PFSK-1 (cell line): ENCODE data around the gene SMOC2.

Experiments
- FOXP2 ChIP-seq: optimal IDR thresholded peaks from 2 replicates; pipeline ENCODE3; 2011; ENCODE audit warnings: borderline replicate concordance, control low read depth, inconsistent platforms; ENCODE audit not compliant: insufficient read depth; ENCODE audit errors: extremely low read length, extremely low read depth
- POLR2AphosphoS5 ChIP-seq: IDR thresholded peaks from 2 replicates; pipeline ENCODE4 v1.6.1; 2012; ENCODE audit warnings: low read depth, mild to moderate bottlenecking, control low read depth, low read length, moderate library complexity
- SIN3A ChIP-seq: IDR thresholded peaks from 2 replicates; pipeline ENCODE4 v1.6.1; 2012; ENCODE audit warnings: mild to moderate bottlenecking, low read length, moderate library complexity, borderline replicate concordance; ENCODE audit not compliant: insufficient read depth
- TAF1 ChIP-seq: IDR thresholded peaks from 2 replicates; pipeline ENCODE4 v1.6.1; 2012; ENCODE audit warnings: low read length, control low read depth, borderline replicate concordance; ENCODE audit not compliant: insufficient read depth
- TF ChIP-seq, protein P1 (sequence below), 2 experiments: IDR thresholded peaks; 2 replicates each; pipeline versions ENCODE4 v1.6.1 to v1.8.0; 2011 to 2012; ENCODE audit warnings: low read depth in 2 of 2, low read length in 2 of 2, control low read depth in 1 of 2, inconsistent platforms in 1 of 2, mild to moderate bottlenecking in 1 of 2, moderate library complexity in 1 of 2; ENCODE audit not compliant: insufficient read depth in 1 of 2

SMOC2 gene

DNA sequence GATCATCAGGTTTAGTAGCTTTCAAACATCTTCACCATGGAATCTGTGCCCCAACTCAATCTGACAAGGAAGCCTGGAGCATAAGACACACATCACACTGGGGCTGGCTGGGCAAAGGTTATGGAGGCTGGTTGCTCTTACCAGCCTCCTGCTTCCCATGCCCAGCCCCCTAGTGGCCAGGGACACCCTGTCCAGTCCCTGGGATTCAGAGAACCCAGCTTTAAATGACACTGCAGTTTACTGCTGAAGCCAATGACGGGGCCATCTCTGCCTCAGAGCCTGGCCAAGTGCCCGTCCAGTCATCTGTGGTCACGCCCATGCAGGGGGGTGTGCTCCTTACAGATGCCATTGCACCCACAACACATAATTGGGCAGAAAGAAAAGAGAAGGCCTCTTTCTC lies 272.9 kb downstream of the SMOC2 start:
- TF ChIP-seq, protein P1, sequence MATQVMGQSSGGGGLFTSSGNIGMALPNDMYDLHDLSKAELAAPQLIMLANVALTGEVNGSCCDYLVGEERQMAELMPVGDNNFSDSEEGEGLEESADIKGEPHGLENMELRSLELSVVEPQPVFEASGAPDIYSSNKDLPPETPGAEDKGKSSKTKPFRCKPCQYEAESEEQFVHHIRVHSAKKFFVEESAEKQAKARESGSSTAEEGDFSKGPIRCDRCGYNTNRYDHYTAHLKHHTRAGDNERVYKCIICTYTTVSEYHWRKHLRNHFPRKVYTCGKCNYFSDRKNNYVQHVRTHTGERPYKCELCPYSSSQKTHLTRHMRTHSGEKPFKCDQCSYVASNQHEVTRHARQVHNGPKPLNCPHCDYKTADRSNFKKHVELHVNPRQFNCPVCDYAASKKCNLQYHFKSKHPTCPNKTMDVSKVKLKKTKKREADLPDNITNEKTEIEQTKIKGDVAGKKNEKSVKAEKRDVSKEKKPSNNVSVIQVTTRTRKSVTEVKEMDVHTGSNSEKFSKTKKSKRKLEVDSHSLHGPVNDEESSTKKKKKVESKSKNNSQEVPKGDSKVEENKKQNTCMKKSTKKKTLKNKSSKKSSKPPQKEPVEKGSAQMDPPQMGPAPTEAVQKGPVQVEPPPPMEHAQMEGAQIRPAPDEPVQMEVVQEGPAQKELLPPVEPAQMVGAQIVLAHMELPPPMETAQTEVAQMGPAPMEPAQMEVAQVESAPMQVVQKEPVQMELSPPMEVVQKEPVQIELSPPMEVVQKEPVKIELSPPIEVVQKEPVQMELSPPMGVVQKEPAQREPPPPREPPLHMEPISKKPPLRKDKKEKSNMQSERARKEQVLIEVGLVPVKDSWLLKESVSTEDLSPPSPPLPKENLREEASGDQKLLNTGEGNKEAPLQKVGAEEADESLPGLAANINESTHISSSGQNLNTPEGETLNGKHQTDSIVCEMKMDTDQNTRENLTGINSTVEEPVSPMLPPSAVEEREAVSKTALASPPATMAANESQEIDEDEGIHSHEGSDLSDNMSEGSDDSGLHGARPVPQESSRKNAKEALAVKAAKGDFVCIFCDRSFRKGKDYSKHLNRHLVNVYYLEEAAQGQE (IDR thresholded peaks at IDR 0.05; ENCODE audit: insufficient read depth in 1 of 2, low read depth in 2 of 2, low read length in 2 of 2), result no peak
- no peak for TF ChIP-seq TAF1
- no peak for TF ChIP-seq POLR2AphosphoS5
- TF ChIP-seq SIN3A, result no peak
- TF ChIP-seq FOXP2, result no peak

DNA sequence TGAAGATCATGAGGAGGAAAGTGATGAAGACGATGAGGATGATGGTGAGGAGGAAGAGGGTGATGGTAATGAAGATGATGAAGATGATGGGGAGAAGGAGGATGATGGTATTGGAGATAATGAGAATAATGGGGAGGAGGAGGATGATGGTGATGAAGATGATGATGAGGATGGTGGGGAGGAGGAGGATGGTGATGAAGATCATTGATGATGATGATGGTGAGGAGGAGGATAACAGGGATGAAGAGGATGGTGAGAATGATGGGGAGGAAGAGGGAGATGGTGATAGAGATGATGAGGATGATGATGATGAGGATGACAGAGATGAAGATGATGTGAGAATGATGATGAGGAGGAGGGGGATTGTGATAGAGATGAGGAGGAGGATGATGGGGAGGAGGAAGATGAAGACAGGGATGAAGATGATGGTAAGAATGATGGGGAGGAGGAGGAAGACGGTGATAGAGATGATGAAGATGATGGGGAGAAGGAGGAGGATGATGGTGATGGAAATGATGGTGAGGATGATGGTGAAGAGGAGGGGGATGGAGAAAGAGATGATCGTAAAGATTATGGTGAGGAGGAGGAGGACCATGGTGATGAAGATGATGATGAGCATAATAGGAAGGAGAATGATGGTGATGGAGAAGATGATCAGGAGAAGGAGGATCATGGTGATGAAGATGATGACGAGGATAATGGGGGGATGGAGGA lies 273.7 kb downstream of the SMOC2 start:
- TF ChIP-seq SIN3A (no peak), POLR2AphosphoS5 (no peak), FOXP2 (no peak), TAF1 (no peak)
- TF ChIP-seq, protein P1 (IDR thresholded peaks at IDR 0.05; ENCODE audit: insufficient read depth in 1 of 2, low read depth in 2 of 2, low read length in 2 of 2), result no peak

DNA sequence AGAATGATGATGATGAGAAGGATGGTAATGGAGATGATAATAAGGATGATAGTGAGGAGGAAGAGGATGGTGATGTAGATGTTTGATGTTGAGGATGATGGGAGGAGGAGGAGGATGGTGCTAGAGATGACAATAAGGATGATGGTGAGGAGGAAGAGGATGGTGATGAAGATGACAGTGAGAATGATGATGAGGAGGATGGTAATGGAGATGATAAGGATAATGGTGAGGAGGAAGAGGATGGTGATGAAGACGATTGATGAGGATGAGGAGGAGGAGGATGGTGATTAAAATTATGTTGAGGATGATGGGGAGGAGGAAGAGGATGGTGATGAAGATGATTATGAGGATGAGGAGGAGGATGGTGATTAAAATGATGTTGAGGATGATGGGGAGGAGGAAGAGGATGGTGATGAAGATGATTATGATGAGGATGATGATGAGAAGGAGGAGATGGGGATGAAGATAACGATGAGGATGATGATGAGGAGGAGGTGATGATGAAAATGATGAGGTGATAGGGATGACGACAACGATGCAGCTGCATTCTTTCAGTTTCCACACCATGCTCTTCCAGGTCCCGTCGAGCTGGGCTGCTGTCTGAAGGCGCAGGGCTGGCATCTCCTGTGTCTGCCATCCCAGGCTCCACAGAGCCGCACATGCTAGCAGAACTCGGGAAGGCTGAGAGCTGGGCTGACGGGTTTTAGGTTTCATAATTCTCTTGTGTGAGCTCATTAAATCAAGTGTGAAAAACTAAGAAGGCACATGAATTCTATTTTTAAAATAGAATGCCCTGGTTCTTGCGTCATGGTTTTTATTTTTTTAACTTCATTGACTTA lies 274.9 kb downstream of the SMOC2 start:
- TF ChIP-seq POLR2AphosphoS5 (no peak), FOXP2 (no peak), TAF1 (no peak), SIN3A (no peak)
- TF ChIP-seq, protein P1 (IDR thresholded peaks at IDR 0.05; ENCODE audit: insufficient read depth in 1 of 2, low read depth in 2 of 2, low read length in 2 of 2), result no peak

DNA sequence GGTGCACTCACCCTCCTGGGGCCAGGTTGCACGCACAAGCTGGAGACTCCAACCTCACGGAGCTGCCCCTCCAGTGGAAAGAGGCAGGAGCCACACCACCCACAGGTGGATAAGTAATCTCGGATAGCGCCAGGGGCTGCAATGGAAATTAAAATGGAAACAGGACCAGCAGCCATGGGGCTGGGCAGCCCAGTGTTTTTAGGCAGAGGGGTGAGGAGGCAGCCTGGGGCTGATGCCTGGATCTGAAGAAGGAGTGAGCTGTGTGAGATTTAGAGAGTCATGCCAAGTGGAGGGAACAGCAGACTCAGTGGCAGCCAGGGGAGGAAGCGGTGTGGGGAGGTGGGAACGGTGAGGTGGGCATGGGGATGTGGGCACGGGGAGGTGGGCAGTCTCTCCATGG lies 275.6 kb downstream of the SMOC2 start:
- no peak for TF ChIP-seq POLR2AphosphoS5
- no peak for TF ChIP-seq TAF1
- no peak for TF ChIP-seq FOXP2
- TF ChIP-seq SIN3A, result no peak
- TF ChIP-seq, protein P1 (IDR thresholded peaks at IDR 0.05; ENCODE audit: insufficient read depth in 1 of 2, low read depth in 2 of 2, low read length in 2 of 2), result no peak
